ENCODE data around the gene STON2.

- TF ChIP-seq POLR2A (IDR thresholded peaks at IDR 0.05), result no peak
- TF ChIP-seq, protein P1, sequence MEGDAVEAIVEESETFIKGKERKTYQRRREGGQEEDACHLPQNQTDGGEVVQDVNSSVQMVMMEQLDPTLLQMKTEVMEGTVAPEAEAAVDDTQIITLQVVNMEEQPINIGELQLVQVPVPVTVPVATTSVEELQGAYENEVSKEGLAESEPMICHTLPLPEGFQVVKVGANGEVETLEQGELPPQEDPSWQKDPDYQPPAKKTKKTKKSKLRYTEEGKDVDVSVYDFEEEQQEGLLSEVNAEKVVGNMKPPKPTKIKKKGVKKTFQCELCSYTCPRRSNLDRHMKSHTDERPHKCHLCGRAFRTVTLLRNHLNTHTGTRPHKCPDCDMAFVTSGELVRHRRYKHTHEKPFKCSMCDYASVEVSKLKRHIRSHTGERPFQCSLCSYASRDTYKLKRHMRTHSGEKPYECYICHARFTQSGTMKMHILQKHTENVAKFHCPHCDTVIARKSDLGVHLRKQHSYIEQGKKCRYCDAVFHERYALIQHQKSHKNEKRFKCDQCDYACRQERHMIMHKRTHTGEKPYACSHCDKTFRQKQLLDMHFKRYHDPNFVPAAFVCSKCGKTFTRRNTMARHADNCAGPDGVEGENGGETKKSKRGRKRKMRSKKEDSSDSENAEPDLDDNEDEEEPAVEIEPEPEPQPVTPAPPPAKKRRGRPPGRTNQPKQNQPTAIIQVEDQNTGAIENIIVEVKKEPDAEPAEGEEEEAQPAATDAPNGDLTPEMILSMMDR (IDR thresholded peaks at IDR 0.05), result no peak
Measured at GRCh38 chr14:81315341-81315740, 84.8 kb downstream of the STON2 start.

Data from prostate gland (tissue), 2 donors.